Fibroblast of skin of scalp (primary cell): Measurements from ENCODE around the gene ACAN.

ENCODE experiments used
- DNase-seq: peaks from one replicate; pipeline ENCODE4 v3.0.0-alpha.2; 2013

The ACAN gene

DNA sequence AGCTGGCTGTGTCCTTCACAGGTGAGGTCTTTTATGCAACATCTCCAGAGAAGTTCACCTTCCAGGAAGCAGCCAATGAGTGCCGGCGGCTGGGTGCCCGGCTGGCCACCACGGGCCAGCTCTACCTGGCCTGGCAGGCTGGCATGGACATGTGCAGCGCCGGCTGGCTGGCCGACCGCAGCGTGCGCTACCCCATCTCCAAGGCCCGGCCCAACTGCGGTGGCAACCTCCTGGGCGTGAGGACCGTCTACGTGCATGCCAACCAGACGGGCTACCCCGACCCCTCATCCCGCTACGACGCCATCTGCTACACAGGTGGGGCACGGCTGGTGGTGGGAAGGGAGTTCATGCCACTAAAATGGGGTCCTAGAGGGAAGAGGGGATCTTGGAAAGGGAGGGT lies 40.1 kb downstream of the ACAN start:
- DNase-seq: no peak

DNA sequence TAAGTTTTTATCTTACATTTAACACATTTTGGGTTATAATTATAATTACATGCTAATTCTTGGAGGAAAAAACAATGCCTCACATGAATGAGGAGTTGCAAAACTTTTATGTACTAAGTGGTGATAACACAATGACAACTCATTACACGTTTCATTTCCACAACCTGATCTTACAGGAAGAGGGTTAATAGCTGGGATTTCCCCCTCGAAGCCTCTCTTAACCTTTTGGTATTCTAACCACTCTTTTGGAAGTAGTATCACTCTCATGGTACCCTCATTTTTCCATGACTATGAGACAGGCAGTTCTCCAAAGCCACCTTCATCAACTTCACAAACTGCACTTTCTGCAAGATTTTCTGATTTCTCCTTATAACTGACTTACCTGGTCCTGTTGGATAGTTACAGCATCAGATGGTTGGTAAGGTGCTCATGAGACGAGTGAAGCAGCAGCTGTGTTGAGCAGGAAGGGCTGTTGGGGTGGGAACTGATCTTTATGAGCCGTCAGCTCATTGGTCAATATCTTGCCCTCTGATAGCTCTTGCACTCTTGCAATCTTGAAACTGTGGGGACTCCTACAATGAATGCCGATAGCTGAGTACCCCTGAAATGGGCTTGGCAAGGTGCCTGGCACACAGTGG lies 41.6 kb downstream of the ACAN start:
- DNase-seq: no peak

DNA sequence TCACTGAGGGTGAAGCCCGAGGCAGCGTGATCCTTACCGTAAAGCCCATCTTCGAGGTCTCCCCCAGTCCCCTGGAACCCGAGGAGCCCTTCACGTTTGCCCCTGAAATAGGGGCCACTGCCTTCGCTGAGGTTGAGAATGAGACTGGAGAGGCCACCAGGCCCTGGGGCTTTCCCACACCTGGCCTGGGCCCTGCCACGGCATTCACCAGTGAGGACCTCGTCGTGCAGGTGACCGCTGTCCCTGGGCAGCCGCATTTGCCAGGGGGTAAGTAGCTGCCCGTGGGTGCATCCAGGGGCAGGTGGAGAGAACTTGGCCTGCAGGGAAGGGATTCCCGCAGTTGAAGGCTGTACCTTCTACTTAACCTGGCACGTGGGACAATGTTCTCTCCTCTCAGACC lies 42.4 kb downstream of the ACAN start:
- DNase-seq: no peak

- DNase-seq: no peak
Observed at GRCh38 chr15:88847144-88847543, 43.9 kb downstream of the ACAN start.

DNA sequence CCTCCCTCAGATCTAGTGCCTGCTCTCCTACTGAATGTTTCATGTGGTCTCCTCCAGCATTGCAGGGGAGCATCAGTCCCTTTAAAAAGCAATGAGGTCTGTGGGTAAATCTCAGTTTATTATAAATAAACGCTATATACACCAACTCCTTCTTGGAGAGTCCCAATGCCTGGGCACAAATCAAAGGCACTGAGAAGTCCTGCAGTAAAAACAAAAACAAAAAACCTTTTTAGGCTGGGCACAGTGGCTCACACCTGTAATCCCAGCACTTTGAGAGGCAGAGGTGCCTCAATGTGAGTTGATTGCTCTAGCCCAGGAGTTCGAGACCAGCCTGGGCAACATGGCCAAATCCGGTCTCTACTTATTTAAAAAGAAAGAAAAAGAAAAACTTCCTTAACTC lies 45.0 kb downstream of the ACAN start:
- DNase-seq: no peak

- no peak for DNase-seq
Observed at GRCh38 chr15:88849376-88850072, 46.3 kb downstream of the ACAN start.

- DNase-seq: no peak
Observed at GRCh38 chr15:88852476-88852875, 49.2 kb downstream of the ACAN start.

DNA sequence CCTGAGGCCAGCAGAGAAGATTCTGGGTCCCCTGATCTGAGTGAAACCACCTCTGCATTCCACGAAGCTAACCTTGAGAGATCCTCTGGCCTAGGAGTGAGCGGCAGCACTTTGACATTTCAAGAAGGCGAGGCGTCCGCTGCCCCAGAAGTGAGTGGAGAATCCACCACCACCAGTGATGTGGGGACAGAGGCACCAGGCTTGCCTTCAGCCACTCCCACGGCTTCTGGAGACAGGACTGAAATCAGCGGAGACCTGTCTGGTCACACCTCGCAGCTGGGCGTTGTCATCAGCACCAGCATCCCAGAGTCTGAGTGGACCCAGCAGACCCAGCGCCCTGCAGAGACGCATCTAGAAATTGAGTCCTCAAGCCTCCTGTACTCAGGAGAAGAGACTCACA lies 55.7 kb downstream of the ACAN start:
- DNase-seq: no peak

- no peak for DNase-seq
Observed at GRCh38 chr15:88859550-88859949, 56.3 kb downstream of the ACAN start.

- DNase-seq: no peak
Observed at GRCh38 chr15:88860212-88860611, 57.0 kb downstream of the ACAN start.

GRCh38 chr15:88863412-88863811 lies 60.2 kb downstream of the ACAN start:
- DNase-seq: no peak

- no peak for DNase-seq
Observed at GRCh38 chr15:88864861-88865497, 61.7 kb downstream of the ACAN start.

DNA sequence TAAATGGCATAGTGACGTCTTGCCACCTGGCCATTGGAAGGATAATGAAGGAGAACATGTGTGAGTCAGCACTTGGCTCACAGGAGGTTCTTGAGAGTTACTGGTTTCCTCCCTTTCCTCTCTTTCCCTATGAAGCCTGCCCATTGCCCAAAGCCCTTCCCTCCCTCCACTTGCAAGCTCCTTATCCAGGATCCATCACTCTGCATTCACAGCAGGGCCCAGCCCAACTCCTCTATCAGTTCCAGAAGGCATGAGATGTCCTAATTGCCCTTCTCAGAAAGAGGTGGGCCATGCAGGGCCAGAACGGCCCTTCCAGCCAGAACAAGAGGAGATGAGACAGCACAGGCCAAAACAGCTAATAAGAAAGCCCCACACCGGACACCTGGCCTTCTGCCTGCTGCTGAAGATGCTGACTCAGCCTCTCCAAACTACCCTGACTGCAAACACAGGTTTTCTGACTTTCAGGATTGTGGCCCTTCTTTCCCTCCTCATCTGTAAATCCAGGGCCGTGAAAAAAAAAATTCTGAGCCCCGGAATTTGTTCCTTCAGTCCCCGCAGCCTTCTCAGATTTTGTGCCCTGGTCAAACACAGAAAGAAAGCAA lies 62.4 kb downstream of the ACAN start:
- DNase-seq: no peak

- DNase-seq: no peak
Observed at GRCh38 chr15:88866295-88866881, 63.2 kb downstream of the ACAN start.

- no peak for DNase-seq
Observed at GRCh38 chr15:88871313-88871712, 68.1 kb downstream of the ACAN start.

- no peak for DNase-seq
Observed at GRCh38 chr15:88872106-88872505, 68.9 kb downstream of the ACAN start.

GRCh38 chr15:88872706-88873105 lies 69.5 kb downstream of the ACAN start:
- no peak for DNase-seq

GRCh38 chr15:88873786-88874185 lies 70.5 kb downstream of the ACAN start:
- DNase-seq: no peak

- no peak for DNase-seq
Observed at GRCh38 chr15:88874275-88874674, 71.0 kb downstream of the ACAN start.

GRCh38 chr15:88874684-88875083 lies 71.4 kb downstream of the ACAN start:
- no peak for DNase-seq

- DNase-seq: peak; percentile 36
Observed at GRCh38 chr15:88876573-88876972, 73.3 kb downstream of the ACAN start.

DNA sequence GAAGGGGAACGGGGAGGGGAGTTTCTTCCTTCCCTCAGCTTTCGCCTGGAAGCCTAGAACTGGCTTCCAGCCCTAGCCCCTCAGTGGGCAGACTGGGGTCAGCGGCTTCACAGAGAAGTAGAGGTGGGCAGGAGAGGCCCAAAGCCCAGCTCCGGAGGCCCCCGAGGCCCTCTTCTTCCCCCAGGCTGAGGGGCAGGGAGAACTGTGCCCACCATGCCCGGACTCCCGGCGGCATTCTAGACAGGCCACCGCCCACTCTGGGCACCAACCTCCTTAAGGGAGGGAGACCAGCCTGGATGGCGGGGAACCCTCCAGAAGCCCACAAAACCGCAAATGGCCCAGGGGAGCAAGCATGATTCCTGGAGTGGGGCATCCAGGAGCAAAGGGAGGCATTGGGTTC lies 74.2 kb downstream of the ACAN start:
- DNase-seq: no peak

DNA sequence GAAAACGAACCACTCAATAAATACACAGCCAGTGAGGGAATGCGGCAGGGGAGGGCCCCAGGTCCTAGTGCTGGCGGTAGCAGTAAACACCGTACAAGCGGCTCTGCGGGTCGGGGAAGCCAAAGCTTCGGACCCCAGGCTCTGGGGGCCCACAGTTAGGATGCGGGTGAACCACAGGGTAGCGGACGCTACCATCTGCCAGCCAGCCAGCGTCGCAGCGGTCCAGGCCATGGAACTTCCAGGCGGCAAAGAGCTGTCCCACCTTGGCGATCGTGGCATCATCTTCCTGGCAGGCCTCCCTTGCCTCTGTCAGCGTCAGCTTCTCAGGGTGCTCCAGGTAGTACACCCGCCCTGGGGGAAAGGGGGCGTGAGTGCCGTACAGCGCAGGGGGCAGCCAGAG lies 74.7 kb downstream of the ACAN start:
- DNase-seq: no peak
